ENCODE data around the gene UTF1. TPM values are rescaled to one million over a fixed set of nuclear protein-coding genes. Genes with fewer than 3 reads are reported as not detected.

The UTF1 gene
- total and polyA plus RNA-seq, 2 of the 8 experiments (the other 6 are each of a cell fraction or from before 2014, with no cell fraction given) = 0.47 to 21.8 TPM

DNA sequence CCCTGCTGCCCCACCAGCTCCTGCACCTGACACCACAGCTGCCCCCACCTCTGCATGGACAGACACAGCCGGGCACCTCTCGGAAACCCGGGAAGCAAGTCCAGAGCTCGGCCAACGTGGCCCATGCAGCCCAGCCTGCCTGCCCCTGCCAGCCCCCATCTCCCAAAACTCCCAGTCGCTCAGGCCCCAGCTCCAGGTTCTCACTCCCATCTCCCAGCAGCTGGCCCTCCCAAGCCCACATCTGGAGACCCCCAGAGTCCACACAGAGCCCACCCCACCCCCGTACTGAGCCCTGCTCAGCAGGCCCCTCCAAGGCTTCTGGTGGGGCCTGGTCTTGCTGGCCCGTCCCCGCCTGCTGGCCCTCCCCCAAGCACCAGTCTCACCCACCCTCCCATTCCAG is 32.2 kb upstream of the UTF1 start (continued):
- TF ChIP-seq RBBP5 (IDR thresholded peaks at IDR 0.05; ENCODE audit: borderline replicate concordance, low read depth, low read length) (no peak), TCF12 (IDR thresholded peaks at IDR 0.05; ENCODE audit: low read depth, low read length) (no peak), ASH2L (IDR thresholded peaks at IDR 0.05; ENCODE audit: low read length) (no peak), PHF8 (conservative IDR thresholded peaks at IDR 0.05; ENCODE audit: low read depth, low read length) (no peak), YY1 (IDR thresholded peaks at IDR 0.05; ENCODE audit: low read depth, low read length) (no peak)
